Measurements from ENCODE around the gene LHFPL6. TPM values are rescaled to one million over a fixed set of nuclear protein-coding genes. Genes with fewer than 3 reads are reported as not detected.

The LHFPL6 gene
- total and polyA plus RNA-seq, 11 donors: 34.4 to 74.4 (median 53.2) TPM

DNA sequence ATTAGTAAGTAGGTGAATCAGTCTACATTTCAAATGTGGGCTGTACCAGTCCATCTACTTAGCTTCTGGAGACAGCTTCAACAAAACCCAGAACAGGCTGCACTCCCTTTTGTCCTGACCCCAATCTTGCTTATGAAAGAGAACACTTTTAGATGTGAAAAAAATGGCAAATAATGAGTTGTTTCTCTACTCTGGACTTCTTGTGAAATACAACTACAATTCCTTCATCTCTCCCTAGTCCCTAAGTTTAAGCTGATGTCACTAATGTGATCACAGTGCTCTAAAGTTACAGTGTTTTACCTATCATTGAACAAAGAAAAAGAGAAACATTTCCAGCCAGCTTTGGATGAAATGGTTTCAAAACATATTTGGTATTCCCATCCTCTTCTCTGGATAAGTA, 183.9 kb downstream of the LHFPL6 start:
- peaks cover 0 to 67% (median 56%) of the 10 kb centered on the region in 12 donors for H3K4me1 ChIP-seq
- peak in 1 of 4 donors; percentile 9 for ATAC-seq

DNA sequence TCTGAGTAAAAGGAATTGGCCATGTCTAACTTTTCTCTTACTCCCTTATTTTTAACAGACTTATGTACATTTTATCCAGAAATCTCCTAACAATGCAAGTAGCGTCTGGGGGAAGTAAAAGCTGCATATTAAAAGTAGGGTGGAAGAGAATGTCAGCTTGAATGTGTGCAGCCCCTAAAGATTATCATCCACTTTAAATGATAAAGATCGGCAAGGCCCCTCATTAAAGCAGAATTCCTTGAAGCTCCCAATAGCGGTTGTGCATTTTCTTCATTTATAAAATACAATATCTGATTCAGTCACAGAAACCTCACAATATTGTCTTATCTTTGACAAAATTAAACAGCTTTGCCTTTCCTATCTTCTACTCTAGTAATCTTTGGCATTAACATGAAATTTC, 184.6 kb downstream of the LHFPL6 start:
- DNase-seq: no peak
- peaks cover 0 to 68% (median 54%) of the 10 kb centered on the region in 12 donors for H3K4me1 ChIP-seq
- no peak for ATAC-seq
- H3K4me3 ChIP-seq: no peak overlapping the region
- H3K36me3 ChIP-seq: no peaks in the 10 kb centered on the region
- intact Hi-C loops (cut with DNase I): loop anchor here in 8 of 10 donors (5.0 to 10.0 kb wide), 11 partner anchors 34 to 384 kb away; partner anchors contain the start of genes LHFPL6 (in 1 of the 8), NHLRC3 (in 1 of the 8) and PROSER1 (in 1 of the 8)
- no peaks in the 10 kb centered on the region for H3K9me3 ChIP-seq
- peak overlapping the region in 2 of 12 donors; percentile 13 to 61 for H3K27ac ChIP-seq
- WGBS, 4 donors: 77 to 81% (median 79%) methylated on average over 3 of the region's 3 CpGs
- TF ChIP-seq, protein P1, sequence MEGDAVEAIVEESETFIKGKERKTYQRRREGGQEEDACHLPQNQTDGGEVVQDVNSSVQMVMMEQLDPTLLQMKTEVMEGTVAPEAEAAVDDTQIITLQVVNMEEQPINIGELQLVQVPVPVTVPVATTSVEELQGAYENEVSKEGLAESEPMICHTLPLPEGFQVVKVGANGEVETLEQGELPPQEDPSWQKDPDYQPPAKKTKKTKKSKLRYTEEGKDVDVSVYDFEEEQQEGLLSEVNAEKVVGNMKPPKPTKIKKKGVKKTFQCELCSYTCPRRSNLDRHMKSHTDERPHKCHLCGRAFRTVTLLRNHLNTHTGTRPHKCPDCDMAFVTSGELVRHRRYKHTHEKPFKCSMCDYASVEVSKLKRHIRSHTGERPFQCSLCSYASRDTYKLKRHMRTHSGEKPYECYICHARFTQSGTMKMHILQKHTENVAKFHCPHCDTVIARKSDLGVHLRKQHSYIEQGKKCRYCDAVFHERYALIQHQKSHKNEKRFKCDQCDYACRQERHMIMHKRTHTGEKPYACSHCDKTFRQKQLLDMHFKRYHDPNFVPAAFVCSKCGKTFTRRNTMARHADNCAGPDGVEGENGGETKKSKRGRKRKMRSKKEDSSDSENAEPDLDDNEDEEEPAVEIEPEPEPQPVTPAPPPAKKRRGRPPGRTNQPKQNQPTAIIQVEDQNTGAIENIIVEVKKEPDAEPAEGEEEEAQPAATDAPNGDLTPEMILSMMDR (IDR thresholded peaks at IDR 0.05): no peak
- no peak for TF ChIP-seq POLR2A (IDR thresholded peaks at IDR 0.05)
- no peaks in the 10 kb centered on the region for H3K27me3 ChIP-seq

More for the DNA sequence above, 183.9 kb downstream of the LHFPL6 start:
- H3K27ac ChIP-seq: peak overlapping the region in 1 of 12 donors; percentile 13
- no peak for DNase-seq
- H3K36me3 ChIP-seq: no peaks in the 10 kb centered on the region
- intact Hi-C loops (cut with DNase I): loop anchor here in 8 of 10 donors (5.0 to 10.0 kb wide), 11 partner anchors 33 to 384 kb away; partner anchors contain the start of genes LHFPL6 (in 1 of the 8), NHLRC3 (in 1 of the 8) and PROSER1 (in 1 of the 8)
- no peaks in the 10 kb centered on the region for H3K27me3 ChIP-seq
- H3K9me3 ChIP-seq: no peaks in the 10 kb centered on the region
- no peak overlapping the region for H3K4me3 ChIP-seq
- TF ChIP-seq, protein P1 (IDR thresholded peaks at IDR 0.05): no peak
- no peak for TF ChIP-seq POLR2A (IDR thresholded peaks at IDR 0.05)

DNA sequence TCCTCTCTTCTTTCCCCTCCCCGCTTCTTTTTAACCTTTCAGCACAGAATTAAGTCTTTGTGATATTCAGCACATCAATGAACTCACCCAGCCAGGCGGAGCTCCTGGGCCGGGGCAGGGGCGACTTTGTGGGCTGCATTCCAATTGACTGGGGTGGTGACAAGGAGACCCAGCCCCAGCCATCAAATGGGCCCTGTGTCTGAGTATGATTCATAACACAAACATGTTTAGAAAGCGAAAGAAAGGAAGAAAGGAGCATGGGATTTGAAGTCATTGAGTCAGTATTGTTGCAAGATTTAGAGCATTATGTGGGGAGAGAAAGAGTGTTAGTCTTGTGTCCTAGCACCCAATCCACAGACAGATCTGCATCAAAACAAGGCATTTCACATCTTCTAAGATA, 185.3 kb downstream of the LHFPL6 start:
- TF ChIP-seq POLR2A (IDR thresholded peaks at IDR 0.05): no peak
- TF ChIP-seq, protein P1 (IDR thresholded peaks at IDR 0.05): no peak
- WGBS, 4 donors: 61 to 69% (median 66%) methylated on average over 5 of the region's 5 CpGs
- peak overlapping the region in 5 of 12 donors; percentile 14 to 34 (median 23) for H3K4me3 ChIP-seq
- H3K4me1 ChIP-seq: peaks cover 0 to 68% (median 54%) of the 10 kb centered on the region in 12 donors
- intact Hi-C loops (cut with DNase I): loop anchor here in 8 of 10 donors (5.0 to 10.0 kb wide), 11 partner anchors 35 to 383 kb away; partner anchors contain the start of genes LHFPL6 (in 1 of the 8), NHLRC3 (in 1 of the 8) and PROSER1 (in 1 of the 8)
- H3K27me3 ChIP-seq: no peaks in the 10 kb centered on the region
- no peaks in the 10 kb centered on the region for H3K9me3 ChIP-seq
- DNase-seq (peak in 2 of 5 donors; percentile 31 to 51), ATAC-seq (peak in 2 of 4 donors; percentile 23 to 45)
- no peaks in the 10 kb centered on the region for H3K36me3 ChIP-seq
- H3K27ac ChIP-seq: peak overlapping the region in 11 of 12 donors; percentile 3 to 62 (median 46)

DNA sequence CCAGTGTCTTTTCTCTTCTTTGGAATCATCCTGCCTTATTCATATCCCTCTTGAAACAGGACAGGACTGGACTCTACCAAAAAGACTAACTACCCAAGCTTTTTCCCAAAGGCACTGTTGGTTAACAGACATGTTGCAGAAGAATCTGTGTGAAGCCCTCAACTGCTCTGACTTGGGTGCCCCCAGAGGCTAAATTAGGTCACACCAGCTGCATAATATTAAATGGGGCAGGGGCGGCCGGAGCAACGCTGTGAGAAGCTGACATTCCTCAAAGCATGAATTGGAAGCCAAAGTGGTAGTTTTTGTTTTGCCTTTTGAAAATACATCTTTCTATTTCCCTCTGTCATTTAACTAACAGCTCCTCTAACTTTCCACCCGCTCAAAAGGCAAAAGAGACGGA, 185.9 kb downstream of the LHFPL6 start:
- no peaks in the 10 kb centered on the region for H3K9me3 ChIP-seq
- TF ChIP-seq POLR2A (IDR thresholded peaks at IDR 0.05): no peak
- TF ChIP-seq, protein P1 (IDR thresholded peaks at IDR 0.05): peak in 6 of 12 donors; percentile 6 to 33 (median 30)
- ATAC-seq (peak in 2 of 4 donors; percentile 38 to 53), DNase-seq (peak in 3 of 5 donors; percentile 32 to 38 (median 37))
- H3K27me3 ChIP-seq: no peaks in the 10 kb centered on the region
- H3K4me3 ChIP-seq: peak overlapping the region in 5 of 12 donors; percentile 14 to 34 (median 23)
- no peaks in the 10 kb centered on the region for H3K36me3 ChIP-seq
- 59 to 70% (median 63%) methylated on average over 5 of the region's 5 CpGs for WGBS, 4 donors
- H3K27ac ChIP-seq: peak overlapping the region in 11 of 12 donors; percentile 3 to 83 (median 48)
- intact Hi-C loops (cut with DNase I): loop anchor here in 8 of 10 donors (5.0 to 10.0 kb wide), 11 partner anchors 35 to 382 kb away; partner anchors contain the start of genes LHFPL6 (in 1 of the 8), NHLRC3 (in 1 of the 8) and PROSER1 (in 1 of the 8)
- H3K4me1 ChIP-seq: peaks cover 0 to 73% (median 58%) of the 10 kb centered on the region in 12 donors
